NK-92 (cell line): ENCODE data around the gene NIPA2.

Experiments
- DNase-seq: peaks from one replicate; lab custom pipeline; 2025; ENCODE audit not compliant: unreplicated experiment; lab: John Stamatoyannopoulos, UW

NIPA2 gene

DNA sequence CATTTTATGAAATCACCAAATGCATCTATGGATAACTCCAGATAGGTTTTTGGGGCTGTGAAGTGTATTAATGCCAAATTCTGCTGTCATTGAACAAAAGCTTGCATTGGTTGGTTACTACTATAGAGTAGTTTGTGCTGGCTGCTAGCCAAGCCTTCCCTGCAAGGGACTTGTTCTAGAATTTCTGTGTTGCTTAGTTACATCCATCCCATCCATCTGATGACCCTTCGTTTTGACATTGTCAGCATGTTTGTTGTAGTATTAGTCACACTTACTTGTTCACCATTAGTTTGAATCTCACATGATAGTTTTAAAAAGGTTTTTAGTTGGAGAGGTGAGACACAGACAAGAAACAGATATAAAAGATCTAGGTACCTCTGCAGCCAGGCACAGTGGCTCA, 7.0 kb upstream of the NIPA2 start:
- DNase-seq: no peak

DNA sequence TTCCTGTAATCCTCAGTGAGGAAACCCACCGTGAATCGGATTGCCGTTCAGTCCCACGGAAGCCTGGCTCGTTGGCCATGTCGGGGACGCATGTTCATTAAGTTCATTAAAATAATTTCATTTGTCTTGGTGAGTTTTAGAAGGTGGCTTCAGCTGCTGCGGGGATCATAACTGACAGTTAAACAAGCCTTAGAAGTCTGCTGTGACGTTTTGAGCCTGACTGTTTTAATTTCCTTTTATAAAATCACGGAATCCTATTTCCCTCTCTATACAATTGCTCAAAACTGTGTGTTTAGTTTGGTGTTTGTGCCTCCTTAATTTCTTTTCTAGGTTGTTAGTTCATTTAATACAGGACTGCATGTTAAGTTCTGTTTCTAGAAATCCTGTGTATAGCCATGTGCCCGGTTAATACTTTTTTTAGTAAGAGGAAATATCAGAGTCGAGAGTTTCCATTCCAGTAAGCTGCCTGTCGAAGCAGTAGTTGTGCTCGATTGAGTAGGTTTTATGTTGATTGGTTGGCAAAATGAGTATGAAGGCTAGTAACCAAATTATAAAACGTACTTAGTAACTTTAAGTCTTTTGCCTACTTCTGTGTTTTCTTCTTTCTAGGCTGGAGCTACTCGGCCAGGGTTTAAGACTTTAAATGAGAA, 705 bp downstream of the NIPA2 start:
- no peak for DNase-seq

GRCh38 chr15:22844421-22845288, 6.2 kb downstream of the NIPA2 start:
- no peak for DNase-seq

DNA sequence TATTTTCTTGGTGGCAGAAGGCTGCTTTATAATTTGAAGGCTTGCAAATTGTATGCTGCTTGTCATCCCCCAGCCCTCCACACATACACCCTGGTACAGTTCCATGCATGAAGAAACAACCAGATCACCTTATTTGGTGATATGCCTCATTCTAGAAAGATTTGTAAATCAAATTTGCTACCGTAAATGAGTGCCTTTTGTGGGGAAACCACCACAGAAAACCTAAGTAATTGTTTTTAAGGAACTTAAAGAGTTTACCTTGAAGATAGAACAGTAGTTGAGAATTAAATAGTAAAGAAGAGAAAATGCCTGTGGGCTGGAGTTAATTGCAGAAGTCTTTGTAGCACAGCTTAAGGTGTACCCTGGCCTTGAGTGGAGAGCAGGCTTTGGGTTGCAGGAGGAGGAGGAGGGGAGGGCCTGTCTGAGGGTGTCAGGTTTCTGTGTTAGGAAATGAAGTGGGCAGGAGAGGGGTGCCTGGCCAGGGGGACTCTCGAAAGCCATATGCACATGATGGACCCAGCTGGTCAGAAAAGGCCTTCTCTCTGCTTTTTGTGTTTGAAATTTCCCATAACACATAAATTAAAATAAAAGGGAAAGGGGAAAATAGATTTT, 6.9 kb downstream of the NIPA2 start:
- DNase-seq: no peak

- DNase-seq: no peak
These were observed 7.6 kb downstream of the NIPA2 start for GRCh38 chr15:22846073-22846472.

GRCh38 chr15:22850055-22850454, 11.6 kb downstream of the NIPA2 start:
- DNase-seq: no peak

DNA sequence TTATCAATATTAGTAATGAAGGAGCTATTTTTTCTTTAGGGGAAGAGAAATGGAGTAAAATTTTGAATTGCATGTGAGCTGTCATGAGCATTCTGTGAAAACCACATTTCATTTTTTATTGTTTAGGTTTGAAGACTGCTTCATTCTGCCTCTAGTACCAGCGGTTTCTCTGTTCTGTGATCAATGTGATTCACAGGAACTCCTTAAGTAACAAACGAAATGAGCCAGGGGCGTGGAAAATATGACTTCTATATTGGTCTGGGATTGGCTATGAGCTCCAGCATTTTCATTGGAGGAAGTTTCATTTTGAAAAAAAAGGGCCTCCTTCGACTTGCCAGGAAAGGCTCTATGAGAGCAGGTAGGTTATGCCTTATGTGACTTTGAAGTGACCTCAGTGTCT, 13.0 kb downstream of the NIPA2 start:
- no peak for DNase-seq

GRCh38 chr15:22855791-22856190, 17.3 kb downstream of the NIPA2 start:
- DNase-seq: no peak

DNA sequence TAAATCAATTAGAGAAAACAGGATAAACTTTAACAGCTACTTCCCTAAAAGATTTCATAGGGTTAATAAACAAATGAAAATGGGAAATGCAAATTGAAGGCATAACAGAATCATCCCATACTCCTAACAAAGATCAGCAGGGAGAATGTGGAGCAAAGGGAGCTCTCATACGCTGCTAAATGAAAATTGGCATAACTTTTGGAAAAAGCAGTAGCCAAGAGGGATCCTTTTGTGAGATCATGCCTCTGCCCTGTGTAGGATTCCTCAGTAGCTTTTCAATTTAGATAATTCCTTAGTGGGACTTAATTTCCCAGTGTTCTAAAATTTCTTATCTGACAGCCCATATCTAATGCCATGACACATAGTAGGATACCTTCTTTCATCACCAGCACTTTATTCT, 18.2 kb downstream of the NIPA2 start:
- no peak for DNase-seq

- DNase-seq: no peak
These were observed 22.7 kb downstream of the NIPA2 start for GRCh38 chr15:22861161-22861560.

DNA sequence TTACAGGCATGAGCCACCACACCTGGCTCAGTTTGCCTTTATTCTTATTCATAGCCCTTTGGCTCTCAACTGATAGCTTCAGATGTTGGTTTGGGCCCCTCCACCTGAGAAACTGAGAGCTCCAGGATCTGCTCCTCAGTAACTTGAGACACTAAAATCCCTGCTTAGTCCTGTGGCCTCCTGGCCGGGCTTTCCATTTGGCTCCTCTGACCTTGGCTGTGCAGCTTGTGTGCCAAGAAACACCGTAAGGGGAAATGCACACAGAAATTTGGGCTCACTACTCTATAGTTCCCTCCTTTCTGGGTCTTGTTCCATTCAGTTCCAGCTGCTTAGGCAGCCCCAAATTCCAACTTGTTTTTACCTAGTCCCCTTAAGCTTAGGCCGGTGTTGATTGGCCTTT, 24.9 kb downstream of the NIPA2 start:
- no peak for DNase-seq

DNA sequence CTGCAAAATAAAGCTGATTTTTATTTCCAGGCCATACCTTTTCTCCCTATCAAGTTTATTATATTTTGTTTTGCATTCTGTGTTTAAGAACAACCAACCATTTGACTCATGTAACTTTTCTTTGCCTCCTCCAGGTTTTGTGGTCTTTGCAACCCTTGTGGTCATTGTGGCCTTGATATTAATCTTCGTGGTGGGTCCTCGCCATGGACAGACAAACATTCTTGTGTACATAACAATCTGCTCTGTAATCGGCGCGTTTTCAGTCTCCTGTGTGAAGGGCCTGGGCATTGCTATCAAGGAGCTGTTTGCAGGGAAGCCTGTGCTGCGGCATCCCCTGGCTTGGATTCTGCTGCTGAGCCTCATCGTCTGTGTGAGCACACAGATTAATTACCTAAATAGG, 27.6 kb downstream of the NIPA2 start:
- no peak for DNase-seq

DNA sequence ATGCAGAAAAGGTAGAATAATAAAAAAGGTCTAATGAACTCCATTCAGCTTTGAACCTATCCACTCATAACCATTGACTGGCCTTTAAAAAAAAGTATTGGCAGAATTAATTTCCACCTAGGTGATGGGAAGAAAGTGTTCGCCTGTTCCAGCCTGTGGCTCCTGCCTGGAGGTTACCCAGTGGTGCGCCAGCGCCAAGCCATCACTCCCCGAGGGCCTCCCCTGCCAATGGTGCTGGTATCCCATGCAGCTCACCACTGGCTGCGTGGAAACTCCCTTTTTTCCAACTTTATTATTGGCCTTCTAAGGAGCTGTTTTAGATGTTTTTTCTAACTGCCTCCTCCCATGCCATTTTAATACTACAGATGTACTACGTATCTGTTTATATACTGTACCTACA, 29.4 kb downstream of the NIPA2 start:
- DNase-seq: no peak

GRCh38 chr15:22868495-22868894, 30.0 kb downstream of the NIPA2 start:
- DNase-seq: no peak

- DNase-seq: no peak
These were observed 30.5 kb downstream of the NIPA2 start for GRCh38 chr15:22868928-22869327.

GRCh38 chr15:22869856-22870255, 31.4 kb downstream of the NIPA2 start:
- DNase-seq: no peak

- DNase-seq: no peak
These were observed 32.4 kb downstream of the NIPA2 start for GRCh38 chr15:22870865-22871264.

GRCh38 chr15:22871481-22872086, 33.1 kb downstream of the NIPA2 start:
- DNase-seq: no peak

DNA sequence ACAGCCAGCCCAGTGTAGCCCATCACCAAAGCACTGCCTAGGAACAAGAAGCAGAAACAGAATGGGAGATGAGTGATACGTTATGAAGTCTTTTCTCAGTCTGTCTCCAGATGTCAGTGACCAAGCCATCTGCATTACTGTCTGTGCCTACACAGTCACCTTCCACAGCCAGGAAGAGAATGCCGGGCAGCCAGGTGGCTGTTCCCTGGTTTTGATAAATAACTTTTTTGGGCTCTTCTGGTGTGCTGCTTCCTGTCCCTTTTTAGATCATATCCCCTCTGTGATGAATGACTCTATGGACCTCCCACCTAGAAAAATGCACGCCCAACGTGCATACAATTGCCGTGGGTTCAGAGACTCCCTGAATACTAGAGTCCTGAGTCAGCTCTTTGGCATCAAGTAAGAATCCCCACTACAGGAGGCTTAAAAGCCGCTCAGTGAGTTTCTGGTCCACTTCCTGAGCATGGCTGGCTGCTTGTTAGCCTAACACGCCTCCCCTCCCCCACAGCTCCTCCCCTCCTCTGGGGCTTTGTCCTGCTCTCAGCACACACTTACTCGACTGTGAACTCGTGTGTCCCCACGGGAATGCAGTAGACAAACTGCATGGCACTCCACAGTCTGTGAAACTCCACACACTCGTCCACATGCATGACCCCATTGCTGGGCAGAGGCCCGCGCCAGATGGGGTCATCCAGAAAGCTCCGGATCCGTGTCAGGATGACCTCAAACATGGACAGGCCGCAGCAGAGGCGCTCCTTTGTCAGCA, 34.7 kb downstream of the NIPA2 start:
- no peak for DNase-seq

DNA sequence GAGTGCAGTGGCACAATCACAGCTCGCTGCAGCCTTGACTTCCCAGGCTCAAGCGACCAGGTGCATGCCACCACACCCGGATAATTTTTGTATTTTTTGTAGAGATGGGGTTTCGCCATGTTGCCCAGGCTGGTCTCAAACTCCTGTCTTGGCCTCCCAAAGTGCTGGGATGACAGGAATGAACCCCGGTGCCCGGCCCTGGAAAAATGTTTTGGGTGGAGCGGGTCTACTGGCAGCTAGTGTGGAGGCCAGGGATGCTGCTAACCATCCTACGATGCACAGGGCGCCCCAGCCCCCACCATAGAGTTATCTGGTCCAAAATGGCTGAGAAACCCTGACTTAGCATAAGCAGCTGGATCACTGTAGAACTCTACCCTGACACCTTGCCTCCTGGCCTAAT, 35.4 kb downstream of the NIPA2 start:
- DNase-seq: no peak

DNA sequence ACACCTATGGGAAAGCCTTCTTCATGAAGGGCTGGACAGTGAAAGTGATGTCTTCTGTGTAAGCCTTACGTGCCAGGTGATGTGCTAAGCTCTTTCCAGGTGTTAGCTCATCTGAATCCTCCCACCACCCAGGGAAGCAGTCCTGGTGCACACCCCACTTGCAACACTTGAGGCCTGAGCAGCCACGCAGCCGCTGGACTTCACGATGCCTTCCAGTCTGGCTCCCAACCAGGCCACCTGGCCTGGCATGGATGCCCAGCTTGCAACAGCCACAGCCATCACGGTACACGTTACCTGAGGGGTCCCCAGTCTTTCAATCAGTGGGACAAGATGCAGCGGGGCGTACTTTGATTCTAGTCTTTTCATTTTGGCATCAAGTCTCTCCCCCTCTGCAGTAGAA, 35.8 kb downstream of the NIPA2 start:
- no peak for DNase-seq
